ENCODE results near the gene CDH15. TPM values are rescaled to one million over a fixed set of nuclear protein-coding genes. Genes with fewer than 3 reads are reported as not detected.

CDH15 gene
- total and polyA plus RNA-seq, 2 of the 13 experiments (the other 11 are each of a cell fraction or from before 2014, with no cell fraction given), result 0.74 to 2.2 TPM

- TF ChIP-seq ATF6 (CRISPR knock-in tag; conservative IDR thresholded peaks at IDR 0.05), result no peak
- no peak for TF ChIP-seq PLSCR1 (CRISPR knock-in tag; IDR thresholded peaks at IDR 0.05; ENCODE audit: borderline replicate concordance)
- TF ChIP-seq ZNF281 (CRISPR knock-in tag; IDR thresholded peaks at IDR 0.05; ENCODE audit: borderline replicate concordance), result no peak
- TF ChIP-seq PATZ1 (CRISPR knock-in tag; IDR thresholded peaks at IDR 0.05), result no peak
- TF ChIP-seq ZNF354B (CRISPR knock-in tag; IDR thresholded peaks at IDR 0.05), result 0 out of 2 replicates have a peak, but pooled peaks have one; percentile 20
- 0 out of 2 replicates have a peak, but pooled peaks have one; percentile 81 for TF ChIP-seq ZNF850 (CRISPR knock-in tag; conservative IDR thresholded peaks at IDR 0.05)
- 0 out of 2 replicates have a peak, but pooled peaks have one; percentile 55 for TF ChIP-seq ZNF75D (CRISPR knock-in tag; IDR thresholded peaks at IDR 0.05; ENCODE audit: borderline replicate concordance)
- 0 out of 2 replicates have a peak, but pooled peaks have one; percentile 51 for TF ChIP-seq ZNF615 (CRISPR knock-in tag; IDR thresholded peaks at IDR 0.05; ENCODE audit: borderline replicate concordance)
- TF ChIP-seq ZSCAN25 (CRISPR knock-in tag; IDR thresholded peaks at IDR 0.05), result no peak
- TF ChIP-seq SMYD3 (CRISPR knock-in tag; IDR thresholded peaks at IDR 0.05), result no peak
- TF ChIP-seq ZNF570 (CRISPR knock-in tag; IDR thresholded peaks at IDR 0.05; ENCODE audit: borderline replicate concordance), result no peak
- TF ChIP-seq ZNF816 (CRISPR knock-in tag; IDR thresholded peaks at IDR 0.05; ENCODE audit: borderline replicate concordance), result 0 out of 2 replicates have a peak, but pooled peaks have one; percentile 51
- TF ChIP-seq GATAD2A (CRISPR knock-in tag; IDR thresholded peaks at IDR 0.05), result no peak
- TF ChIP-seq ZSCAN5A (CRISPR knock-in tag; IDR thresholded peaks at IDR 0.05; ENCODE audit: borderline replicate concordance), result no peak
- no peak for TF ChIP-seq ZFP91 (CRISPR knock-in tag; IDR thresholded peaks at IDR 0.05; ENCODE audit: borderline replicate concordance)
- no peak for TF ChIP-seq IRX3 (CRISPR knock-in tag; IDR thresholded peaks at IDR 0.05; ENCODE audit: borderline replicate concordance, low read depth)
- no peak for TF ChIP-seq JUN (CRISPR knock-in tag; IDR thresholded peaks at IDR 0.05)
- 0 out of 2 replicates have a peak, but pooled peaks have one; percentile 10 for TF ChIP-seq NFIC (IDR thresholded peaks at IDR 0.05; ENCODE audit: low read length)
- 0 out of 2 replicates have a peak, but pooled peaks have one; percentile 31 for TF ChIP-seq ZNF569 (CRISPR knock-in tag; IDR thresholded peaks at IDR 0.05; ENCODE audit: borderline replicate concordance)
These were observed 45.5 kb downstream of the CDH15 start (continued) for GRCh38 chr16:89217138-89217387.
